SK-N-SH treated with all-trans-retinoic acid at 6 μM for 48 hours (cell line): ENCODE measurements around the gene KCNMB1.

ENCODE experiments used
- ATAC-seq: fragments of 200-7000 bp; cut with Tn5 transposase; 3 replicates; pipeline ENCODE4 v1.9.1; 2020; ENCODE audit warnings: mild to moderate bottlenecking, moderate library complexity
- ARNTL ChIP-seq: fragments of 450-650 bp; formaldehyde crosslinking; IDR thresholded peaks from 2 replicates; pipeline ENCODE4 v1.5.0; 2020; ENCODE audit warnings: low read depth, mild to moderate bottlenecking, moderate library complexity, borderline replicate concordance
- BACH2 ChIP-seq: fragments of 250-450 bp; sonication (Bioruptor Pico); IDR thresholded peaks from 2 replicates; pipeline ENCODE4 v1.9.0; 2021; ENCODE audit warnings: mild to moderate bottlenecking, borderline replicate concordance
- CREB5 ChIP-seq: fragments of 250-450 bp; sonication (Bioruptor Pico); IDR thresholded peaks from 2 replicates; pipeline ENCODE4 v1.5.1; 2020; ENCODE audit warnings: low read depth, mild to moderate bottlenecking, moderate library complexity
- CSDC2 ChIP-seq: fragments of 250-450 bp; sonication (Bioruptor Pico); IDR thresholded peaks from 2 replicates; pipeline ENCODE4 v1.5.0; 2020; ENCODE audit warnings: mild to moderate bottlenecking, moderate library complexity
- CSRNP3 ChIP-seq: fragments of 250-450 bp; sonication (Bioruptor Pico); IDR thresholded peaks from 2 replicates; pipeline ENCODE4 v1.5.1; 2021; ENCODE audit warnings: mild to moderate bottlenecking, moderate library complexity
- ESRRG ChIP-seq: fragments of 250-450 bp; sonication (Bioruptor Pico); IDR thresholded peaks from 2 replicates; pipeline ENCODE4 v1.6.1; 2021; ENCODE audit warnings: mild to moderate bottlenecking
- GLIS3 ChIP-seq: fragments of 250-450 bp; sonication (Bioruptor Pico); IDR thresholded peaks from 2 replicates; pipeline ENCODE4 v1.5.0; 2020; ENCODE audit warnings: mild to moderate bottlenecking, moderate library complexity
- ISL1 ChIP-seq: fragments of 250-450 bp; sonication (Bioruptor Pico); IDR thresholded peaks from 2 replicates; pipeline ENCODE4 v2.1.2; 2022; ENCODE audit warnings: mild to moderate bottlenecking, moderate library complexity
- OSR1 ChIP-seq: fragments of 250-450 bp; sonication (Bioruptor Pico); IDR thresholded peaks from 2 replicates; pipeline ENCODE4 v1.8.0; 2022; ENCODE audit warnings: moderate library complexity, mild to moderate bottlenecking, inconsistent platforms
- PATZ1 ChIP-seq: fragments of 250-450 bp; sonication (Bioruptor Pico); IDR thresholded peaks from 2 replicates; pipeline ENCODE4 v1.8.0; 2020; ENCODE audit warnings: mild to moderate bottlenecking, moderate library complexity, borderline replicate concordance
- POU6F1 ChIP-seq: fragments of 250-450 bp; sonication (Bioruptor Pico); IDR thresholded peaks from 2 replicates; pipeline ENCODE4 v1.8.0; 2021; ENCODE audit warnings: low read depth, mild to moderate bottlenecking, moderate library complexity, borderline replicate concordance
- PPARA ChIP-seq: fragments of 250-450 bp; sonication (Bioruptor Pico); IDR thresholded peaks from 2 replicates; pipeline ENCODE4 v1.5.0; 2020; ENCODE audit warnings: mild to moderate bottlenecking, borderline replicate concordance
- RARB ChIP-seq: fragments of 250-450 bp; sonication (Bioruptor Pico); IDR thresholded peaks from 2 replicates; pipeline ENCODE4 v1.8.0; 2021; ENCODE audit warnings: mild to moderate bottlenecking, moderate library complexity
- SNAI2 ChIP-seq: fragments of 250-450 bp; sonication (Bioruptor Pico); IDR thresholded peaks from 2 replicates; pipeline ENCODE4 v1.5.0; 2020; ENCODE audit warnings: mild to moderate bottlenecking, moderate library complexity
- TCF4 ChIP-seq: fragments of 250-450 bp; sonication (Bioruptor Pico); IDR thresholded peaks from 2 replicates; pipeline ENCODE4 v1.8.0; 2021; ENCODE audit warnings: mild to moderate bottlenecking, moderate library complexity, borderline replicate concordance
- TOX ChIP-seq: fragments of 250-450 bp; sonication (Bioruptor Pico); IDR thresholded peaks from 2 replicates; pipeline ENCODE4 v1.8.0; 2021; ENCODE audit warnings: mild to moderate bottlenecking, moderate library complexity, borderline replicate concordance
- TSHZ2 ChIP-seq: fragments of 250-450 bp; sonication (Bioruptor Pico); IDR thresholded peaks from 2 replicates; pipeline ENCODE4 v1.5.0; 2020; ENCODE audit warnings: mild to moderate bottlenecking, moderate library complexity
- ZC3H10 ChIP-seq: fragments of 250-450 bp; sonication (Bioruptor Pico); IDR thresholded peaks from 2 replicates; pipeline ENCODE4 v1.5.1; 2021; ENCODE audit warnings: mild to moderate bottlenecking, moderate library complexity
- ZFP3 ChIP-seq: fragments of 250-450 bp; sonication (Bioruptor Pico); IDR thresholded peaks from 2 replicates; pipeline ENCODE4 v1.5.0; 2020; ENCODE audit warnings: mild to moderate bottlenecking, moderate library complexity
- ZFP30 ChIP-seq: fragments of 450-650 bp; formaldehyde crosslinking; IDR thresholded peaks from 2 replicates; pipeline ENCODE4 v1.5.0; 2022; ENCODE audit warnings: mild to moderate bottlenecking, moderate library complexity
- ZNF70 ChIP-seq: fragments of 450-650 bp; formaldehyde crosslinking; IDR thresholded peaks from 2 replicates; pipeline ENCODE4 v1.5.0; 2020; ENCODE audit warnings: mild to moderate bottlenecking, moderate library complexity
- ZNF8 ChIP-seq: fragments of 450-650 bp; formaldehyde crosslinking; IDR thresholded peaks from 2 replicates; pipeline ENCODE4 v1.5.0; 2020; ENCODE audit warnings: mild to moderate bottlenecking, moderate library complexity

Gene KCNMB1

GRCh38 chr5:170362102-170362501, 27.1 kb downstream of the KCNMB1 start:
- no peak for ATAC-seq
- TF ChIP-seq ZFP30 (CRISPR knock-in tag) (no peak), TCF4 (CRISPR knock-in tag) (no peak), PPARA (CRISPR knock-in tag) (no peak), POU6F1 (CRISPR knock-in tag) (no peak), SNAI2 (CRISPR knock-in tag) (no peak)

- no peak for ATAC-seq
- TF ChIP-seq TSHZ2 (CRISPR knock-in tag): no peak
- TF ChIP-seq PPARA (CRISPR knock-in tag): no peak
- TF ChIP-seq BACH2: no peak
- TF ChIP-seq ZC3H10 (CRISPR knock-in tag): no peak
- no peak for TF ChIP-seq ISL1 (CRISPR knock-in tag)
- no peak for TF ChIP-seq ZFP3
- TF ChIP-seq TOX (CRISPR knock-in tag): no peak
- TF ChIP-seq PATZ1 (CRISPR knock-in tag): no peak
- no peak for TF ChIP-seq OSR1 (CRISPR knock-in tag)
- no peak for TF ChIP-seq POU6F1 (CRISPR knock-in tag)
- no peak for TF ChIP-seq ESRRG (CRISPR knock-in tag)
- TF ChIP-seq ZFP30 (CRISPR knock-in tag): no peak
- TF ChIP-seq ARNTL (CRISPR knock-in tag): no peak
- no peak for TF ChIP-seq SNAI2 (CRISPR knock-in tag)
- no peak for TF ChIP-seq CSRNP3 (CRISPR knock-in tag)
- TF ChIP-seq ZNF8 (CRISPR knock-in tag): no peak
- no peak for TF ChIP-seq GLIS3
- TF ChIP-seq TCF4 (CRISPR knock-in tag): no peak
Observed at GRCh38 chr5:170361616-170362015, 27.6 kb downstream of the KCNMB1 start.

GRCh38 chr5:170361116-170361515, 28.1 kb downstream of the KCNMB1 start:
- no peak for ATAC-seq
- TF ChIP-seq SNAI2 (CRISPR knock-in tag): no peak
- TF ChIP-seq ZNF8 (CRISPR knock-in tag): no peak
- TF ChIP-seq ZNF70 (CRISPR knock-in tag): no peak
- no peak for TF ChIP-seq PPARA (CRISPR knock-in tag)
- TF ChIP-seq OSR1 (CRISPR knock-in tag): no peak
- TF ChIP-seq TOX (CRISPR knock-in tag): no peak
- no peak for TF ChIP-seq ESRRG (CRISPR knock-in tag)
- no peak for TF ChIP-seq ARNTL (CRISPR knock-in tag)
- TF ChIP-seq RARB: no peak
- no peak for TF ChIP-seq PATZ1 (CRISPR knock-in tag)
- TF ChIP-seq ZFP3: no peak
- TF ChIP-seq CREB5 (CRISPR knock-in tag): no peak
- TF ChIP-seq CSDC2 (CRISPR knock-in tag): no peak
- TF ChIP-seq CSRNP3 (CRISPR knock-in tag): no peak
